ENCODE measurements around the gene HHIPL1. TPM values are rescaled to one million over a fixed set of nuclear protein-coding genes. Genes with fewer than 3 reads are reported as not detected.

The HHIPL1 gene
- total RNA-seq, 1 experiment from 2014 or later, result 0.06 TPM

DNA sequence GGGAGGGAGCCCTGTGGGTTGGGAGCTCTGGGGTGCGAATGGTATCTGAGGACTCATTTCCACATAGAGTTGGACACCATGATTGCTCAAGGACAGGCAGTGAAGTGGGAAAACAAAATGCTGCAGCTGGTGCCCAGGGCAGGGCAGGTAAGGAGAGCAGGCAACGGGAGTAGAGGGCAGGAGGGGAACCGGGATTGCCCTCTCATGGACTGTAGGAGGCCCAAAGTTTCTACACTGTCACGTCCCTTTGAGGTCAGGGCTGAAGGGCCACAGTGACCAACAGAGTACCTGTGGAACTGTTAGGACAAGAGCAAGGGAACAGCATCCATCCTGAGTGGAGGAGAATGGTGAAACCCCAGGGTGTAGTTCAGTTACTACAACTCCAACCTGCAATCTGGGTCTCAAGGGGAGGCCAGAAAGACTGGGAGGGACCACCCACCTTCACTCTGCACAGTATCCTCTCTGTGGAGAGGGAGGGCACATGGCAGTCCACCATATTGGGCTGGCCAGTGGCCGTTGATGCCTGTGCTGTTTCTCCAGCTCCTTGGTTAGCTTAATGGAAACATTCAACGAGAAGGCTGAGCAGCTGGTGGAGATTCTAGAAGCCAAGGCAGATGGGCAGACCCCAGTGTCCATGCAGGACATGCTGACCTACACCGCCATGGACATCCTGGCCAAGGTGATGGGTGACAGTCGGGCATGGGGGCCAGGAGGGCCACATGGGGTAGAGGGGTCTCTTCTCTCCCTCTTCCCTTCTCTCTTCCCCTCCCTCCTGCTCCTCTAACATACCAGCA is 61.4 kb downstream of the HHIPL1 start:
- ChIA-PET POLR2A (ENCODE audit: low non-redundant PET) (no interaction called here), CTCF (no interaction called here)
- Histone ChIP-seq H3K4me3 (ENCODE audit: low read depth, low read length, poor library complexity, severe bottlenecking) (no peak overlapping the region), H3K27me3 (replicated peaks; ENCODE audit: insufficient read depth, low read depth, low read length, poor library complexity) (peaks cover 3% of the 10 kb centered on the region), H3K27ac (ENCODE audit: low read depth, low read length, poor library complexity, severe bottlenecking) (no peak overlapping the region), H3K4me1 (ENCODE audit: insufficient read depth, low read length, poor library complexity, severe bottlenecking) (no peaks in the 10 kb centered on the region), H3K36me3 (ENCODE audit: insufficient read depth, low read length, poor library complexity, severe bottlenecking) (no peaks in the 10 kb centered on the region), H3K9me3 (ENCODE audit: low read depth, low read length, poor library complexity, severe bottlenecking) (peaks cover 16% of the 10 kb centered on the region)
- BruUV-seq (replicated peaks), result no TSS peak
- intact Hi-C loops (cut with micrococcal nuclease; ENCODE audit: unreplicated experiment), result no loop called here
- no peak for TF ChIP-seq EZH2 (IDR thresholded peaks at IDR 0.05; ENCODE audit: borderline replicate concordance, low read depth, low read length, poor library complexity, severe bottlenecking)
- TF ChIP-seq, protein P1, sequence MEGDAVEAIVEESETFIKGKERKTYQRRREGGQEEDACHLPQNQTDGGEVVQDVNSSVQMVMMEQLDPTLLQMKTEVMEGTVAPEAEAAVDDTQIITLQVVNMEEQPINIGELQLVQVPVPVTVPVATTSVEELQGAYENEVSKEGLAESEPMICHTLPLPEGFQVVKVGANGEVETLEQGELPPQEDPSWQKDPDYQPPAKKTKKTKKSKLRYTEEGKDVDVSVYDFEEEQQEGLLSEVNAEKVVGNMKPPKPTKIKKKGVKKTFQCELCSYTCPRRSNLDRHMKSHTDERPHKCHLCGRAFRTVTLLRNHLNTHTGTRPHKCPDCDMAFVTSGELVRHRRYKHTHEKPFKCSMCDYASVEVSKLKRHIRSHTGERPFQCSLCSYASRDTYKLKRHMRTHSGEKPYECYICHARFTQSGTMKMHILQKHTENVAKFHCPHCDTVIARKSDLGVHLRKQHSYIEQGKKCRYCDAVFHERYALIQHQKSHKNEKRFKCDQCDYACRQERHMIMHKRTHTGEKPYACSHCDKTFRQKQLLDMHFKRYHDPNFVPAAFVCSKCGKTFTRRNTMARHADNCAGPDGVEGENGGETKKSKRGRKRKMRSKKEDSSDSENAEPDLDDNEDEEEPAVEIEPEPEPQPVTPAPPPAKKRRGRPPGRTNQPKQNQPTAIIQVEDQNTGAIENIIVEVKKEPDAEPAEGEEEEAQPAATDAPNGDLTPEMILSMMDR (conservative IDR thresholded peaks at IDR 0.05; ENCODE audit: low read depth, low read length), result no peak
- no peak for DNase-seq (ENCODE audit: low spot score)

DNA sequence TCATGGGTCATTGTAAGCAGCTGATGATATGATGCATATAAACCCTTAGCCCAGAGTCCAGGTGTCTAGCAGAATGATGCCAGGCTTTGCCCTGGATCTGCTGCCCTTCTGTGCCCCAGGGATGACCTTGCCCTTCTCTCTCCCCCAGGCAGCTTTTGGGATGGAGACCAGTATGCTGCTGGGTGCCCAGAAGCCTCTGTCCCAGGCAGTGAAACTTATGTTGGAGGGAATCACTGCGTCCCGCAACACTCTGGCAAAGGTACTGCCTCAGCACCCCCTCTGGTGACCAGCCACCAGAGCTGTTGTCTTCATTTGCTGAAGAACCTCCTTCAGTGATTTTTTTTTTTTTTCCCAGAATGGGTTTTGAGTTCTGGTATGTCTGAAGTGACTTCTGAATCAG is 62.5 kb downstream of the HHIPL1 start:
- POLR2A ChIA-PET (ENCODE audit: low non-redundant PET), result no interaction called here
- Histone ChIP-seq H3K36me3 (ENCODE audit: insufficient read depth, low read length, poor library complexity, severe bottlenecking) (no peaks in the 10 kb centered on the region), H3K9me3 (ENCODE audit: low read depth, low read length, poor library complexity, severe bottlenecking) (peaks cover 12% of the 10 kb centered on the region), H3K4me3 (ENCODE audit: low read depth, low read length, poor library complexity, severe bottlenecking) (no peak overlapping the region), H3K27ac (ENCODE audit: low read depth, low read length, poor library complexity, severe bottlenecking) (no peak overlapping the region), H3K4me1 (ENCODE audit: insufficient read depth, low read length, poor library complexity, severe bottlenecking) (no peaks in the 10 kb centered on the region), H3K27me3 (replicated peaks; ENCODE audit: insufficient read depth, low read depth, low read length, poor library complexity) (peaks cover 12% of the 10 kb centered on the region)
- intact Hi-C loops (cut with micrococcal nuclease; ENCODE audit: unreplicated experiment), result no loop called here
- CTCF ChIA-PET, result no interaction called here
- no peak for DNase-seq (ENCODE audit: low spot score)
- no TSS peak for BruUV-seq (replicated peaks)
- no peak for TF ChIP-seq EZH2 (IDR thresholded peaks at IDR 0.05; ENCODE audit: borderline replicate concordance, low read depth, low read length, poor library complexity, severe bottlenecking)
- TF ChIP-seq, protein P1 (conservative IDR thresholded peaks at IDR 0.05; ENCODE audit: low read depth, low read length), result no peak

DNA sequence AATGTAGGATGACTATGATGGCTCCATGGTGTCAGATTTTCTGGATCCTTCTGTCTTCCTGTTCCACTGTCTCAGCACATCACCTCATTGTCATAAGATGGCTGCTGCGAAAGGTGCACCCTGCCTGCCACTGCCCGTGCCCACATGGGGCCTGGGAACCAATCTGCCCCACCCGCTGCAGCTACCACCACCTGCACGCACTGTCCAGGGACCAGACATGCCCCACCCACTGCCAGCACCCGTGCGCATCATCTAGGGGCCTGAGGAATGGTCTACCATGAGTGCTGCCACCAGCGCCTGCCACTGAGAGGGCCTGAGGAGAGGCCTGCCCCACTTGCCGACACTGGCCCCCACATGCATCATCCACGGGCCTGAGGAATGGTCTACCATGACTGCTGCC is 63.0 kb downstream of the HHIPL1 start:
- intact Hi-C loops (cut with micrococcal nuclease; ENCODE audit: unreplicated experiment), result no loop called here
- H3K4me3 ChIP-seq (ENCODE audit: low read depth, low read length, poor library complexity, severe bottlenecking), result no peak overlapping the region
- ChIA-PET CTCF (no interaction called here), POLR2A (ENCODE audit: low non-redundant PET) (no interaction called here)
- no peaks in the 10 kb centered on the region for H3K4me1 ChIP-seq (ENCODE audit: insufficient read depth, low read length, poor library complexity, severe bottlenecking)
- H3K27ac ChIP-seq (ENCODE audit: low read depth, low read length, poor library complexity, severe bottlenecking), result no peak overlapping the region
- no peak for TF ChIP-seq EZH2 (IDR thresholded peaks at IDR 0.05; ENCODE audit: borderline replicate concordance, low read depth, low read length, poor library complexity, severe bottlenecking)
- TF ChIP-seq, protein P1 (conservative IDR thresholded peaks at IDR 0.05; ENCODE audit: low read depth, low read length), result no peak
- no TSS peak for BruUV-seq (replicated peaks)
- peaks cover 12% of the 10 kb centered on the region for H3K27me3 ChIP-seq (replicated peaks; ENCODE audit: insufficient read depth, low read depth, low read length, poor library complexity)
- peaks cover 10% of the 10 kb centered on the region for H3K9me3 ChIP-seq (ENCODE audit: low read depth, low read length, poor library complexity, severe bottlenecking)
- no peak for DNase-seq (ENCODE audit: low spot score)
- H3K36me3 ChIP-seq (ENCODE audit: insufficient read depth, low read length, poor library complexity, severe bottlenecking), result no peaks in the 10 kb centered on the region

Data from A673 (cell line).